K562 (cell line): Measurements from ENCODE around the gene KAT2B. TPM values are rescaled to one million over a fixed set of nuclear protein-coding genes. Genes with fewer than 3 reads are reported as not detected.

Experiments used
- ATAC-seq: fragments of 200-7000 bp; cut with Tn5 transposase; 3 replicates; pipeline ENCODE4 v1.9.1; 2020; ENCODE audit warnings: moderate library complexity
- BruUV-seq: library from RNA; stranded (reverse); fragments of 400-500 nt; replicated peaks from 2 replicates; lab custom pipeline; 2021; lab: Mats Ljungman, UMichigan
- CTCF ChIA-PET: fragments of 300-600 bp; formaldehyde crosslinking; extraction: SDS; loops from one replicate; lab custom pipeline; 2021; ENCODE audit warnings: low intra/inter-chr PET ratio; lab: Yijun Ruan, JAX
- POLR2A ChIA-PET: fragments of 300-600, 350-650 bp; sonication (Branson Sonifier 250); formaldehyde crosslinking; extraction: SDS; loops from one replicate; lab custom pipeline; 2021; ENCODE audit warnings: antibody characterized with exemption, inconsistent platforms; lab: Yijun Ruan, JAX
- DNase-seq, 4 experiments: peaks; one replicate each; pipeline versions ENCODE4 v3.0.0 to v3.0.0-alpha.2; 2011 to 2018; ENCODE audit warnings: low spot score in 3 of 4, mixed read lengths in 3 of 4; ENCODE audit errors: extremely low read depth in 1 of 4
- FAIRE-seq: peaks from 2 replicates; lab custom pipeline; 2011; peaks lifted over from hg19 to GRCh38; lab: Jason Lieb, UNC
- H2AFZ ChIP-seq: 2 replicates; pipeline ENCODE4 v1.6.0; 2011; ENCODE audit warnings: low read depth, low read length, control low read depth, inconsistent platforms
- H3K27ac ChIP-seq: fragments of 200-600 bp; 3 replicates; pipeline ENCODE4 v1.8.0; 2011; ENCODE audit warnings: low read depth, mild to moderate bottlenecking, control low read depth, inconsistent platforms, low read length, moderate library complexity, mixed read lengths; ENCODE audit errors: extremely low read depth
- H3K27me3 ChIP-seq, 2 experiments: fragments of 300-600 bp in 1 of 2; 2 replicates in 1 of 2; 3 replicates in 1 of 2; pipeline versions ENCODE4 v1.6.0 to v1.8.0; 2011; ENCODE audit warnings: inconsistent platforms in 2 of 2, low read length in 2 of 2, mild to moderate bottlenecking in 1 of 2, mixed read lengths in 1 of 2, moderate library complexity in 1 of 2; ENCODE audit not compliant: control insufficient read depth in 2 of 2, insufficient read depth in 2 of 2
- H3K36me3 ChIP-seq: fragments of 300-600 bp; 3 replicates; pipeline ENCODE4 v1.8.0; 2011; ENCODE audit warnings: mild to moderate bottlenecking, low read length, inconsistent platforms; ENCODE audit not compliant: control insufficient read depth, insufficient read depth
- H3K4me1 ChIP-seq, 2 experiments: fragments of 200-600 bp in 1 of 2; replicated peaks in 1 of 2; 2 replicates in 1 of 2; 3 replicates in 1 of 2; pipeline versions ENCODE4 v1.5.1 to v1.8.0; 2011; ENCODE audit warnings: inconsistent platforms in 2 of 2, low read length in 2 of 2, mild to moderate bottlenecking in 1 of 2, mixed read lengths in 1 of 2, moderate library complexity in 1 of 2; ENCODE audit not compliant: control insufficient read depth in 2 of 2, insufficient read depth in 2 of 2
- H3K4me2 ChIP-seq: 2 replicates; pipeline ENCODE4 v1.6.1; 2011; ENCODE audit warnings: low read length, control low read depth, inconsistent platforms, mixed read lengths; ENCODE audit not compliant: insufficient read depth
- H3K4me3 ChIP-seq: fragments of 200-600 bp; sonication (generic), shearing (Covaris generic); 2 replicates; pipeline ENCODE4 v1.5.1; 2016; ENCODE audit warnings: control low read depth, inconsistent platforms
- H3K79me2 ChIP-seq: fragments of 200-600 bp; 3 replicates; pipeline ENCODE4 v1.8.0; 2011; ENCODE audit warnings: low read length, inconsistent platforms; ENCODE audit not compliant: control insufficient read depth, insufficient read depth
- H3K9ac ChIP-seq, 2 experiments: 2 replicates each; pipeline versions ENCODE4 v1.6.0 to v1.6.1; 2011; ENCODE audit warnings: low read depth in 2 of 2, low read length in 2 of 2, control low read depth in 1 of 2, inconsistent platforms in 1 of 2, mild to moderate bottlenecking in 1 of 2, mixed read lengths in 1 of 2; ENCODE audit not compliant: insufficient read depth in 1 of 2
- H3K9me1 ChIP-seq: one replicate; pipeline ENCODE4 v1.6.0; 2011; ENCODE audit warnings: inconsistent platforms, mild to moderate bottlenecking, low read length, moderate library complexity; ENCODE audit not compliant: control insufficient read depth, insufficient read depth
- H3K9me3 ChIP-seq: replicated peaks from 2 replicates; pipeline ENCODE4 v1.5.1; 2011; ENCODE audit warnings: low read depth, low read length, inconsistent platforms; ENCODE audit not compliant: control insufficient read depth, insufficient read depth
- H4K20me1 ChIP-seq: replicated peaks from 2 replicates; pipeline ENCODE4 v1.6.1; 2011; ENCODE audit warnings: low read length, inconsistent platforms, mixed read lengths; ENCODE audit not compliant: control insufficient read depth, insufficient read depth
- AFF1 ChIP-seq, 2 experiments: fragments of 450-650 bp; IDR thresholded peaks; 2 replicates each; pipeline ENCODE4 v1.6.1; 2018; ENCODE audit warnings: mild to moderate bottlenecking in 2 of 2, low read depth in 1 of 2; ENCODE audit not compliant: partially characterized antibody in 2 of 2
- TAF7 ChIP-seq: fragments of 450-650 bp; IDR thresholded peaks from 2 replicates; pipeline ENCODE4 v1.6.1; 2016; ENCODE audit warnings: missing genetic modification characterization, missing compliant biosample characterization
- ZFPM2 ChIP-seq: fragments of 250-450 bp; sonication (Bioruptor Pico); IDR thresholded peaks from 2 replicates; pipeline ENCODE4 v1.5.1; 2022; ENCODE audit warnings: mild to moderate bottlenecking
- WGBS: fragments of 100-300 bp; shearing (Covaris generic); methylation state at CpG from one replicate; pipeline ENCODE4 v1.1.6; 2016; ENCODE audit warnings: low coverage, mixed read lengths; ENCODE audit not compliant: insufficient coverage; ENCODE audit errors: missing lambda C conversion rate; 5-methylcytosine and 5-hydroxymethylcytosine counted together
- in situ Hi-C: fragments of 300-500 bp; cut with MboI; formaldehyde crosslinking; loops from 4 replicates; pipeline ENCODE4 v1.15.0; 2018; ENCODE audit warnings: inconsistent platforms, mixed read lengths
- intact Hi-C: fragments of 100-400 bp; cut with micrococcal nuclease; formaldehyde crosslinking; loops from 2 replicates; pipeline ENCODE4 v1.14.2; 2022
- polyA plus RNA-seq, 8 experiments: library from polyadenylated mRNA; depleted of rRNA in 4 of 8; stranded (reverse) in 5 of 8; unstranded in 3 of 8; fragments of >200 nt; fragmentation: Nextera tagmentation in 2 of 8; fragmentation: Illumina TruSeq in 1 of 8; extraction: Ambion mirVana in 2 of 8; extraction: Trizol in 1 of 8; gene quantifications; 2 replicates each; pipeline versions ENCODE4 v1.2.1 to v1.2.3, GENCODE V29; 2011 to 2014; ENCODE audit warnings: inconsistent platforms in 1 of 8, missing spikeins in 1 of 8
- total RNA-seq, 7 experiments: library from RNA; depleted of rRNA in 6 of 7; stranded (reverse); fragments of >200 nt in 6 of 7; fragmentation: Illumina TruSeq in 2 of 7; extraction: Trizol in 2 of 7; gene quantifications; 2 replicates each; pipeline versions ENCODE4 v1.2.1 to v1.2.3, GENCODE V29; 2011 to 2021; ENCODE audit warnings: low replicate concordance in 1 of 7

KAT2B gene
- total and polyA plus RNA-seq, 9 of the 15 experiments (the other 6 are each of a cell fraction or from before 2014, with no cell fraction given) = 3.3 to 14.9 (median 12.2) TPM

GRCh38 chr3:20181276-20181675, 141.0 kb downstream of the KAT2B start (continued):
- TF ChIP-seq TAF7 = no peak
- TF ChIP-seq, all 486 proteins: peak for 0

GRCh38 chr3:20182206-20182605, 142.0 kb downstream of the KAT2B start:
- in situ Hi-C loops (no loop called here), intact Hi-C loops (no loop called here)
- H3K36me3 ChIP-seq = peaks cover 60% of the 10 kb centered on the region
- TF ChIP-seq ZFPM2 (no peak), AFF1 (IDR thresholded peaks at IDR 0.05; ENCODE audit: low read depth in 1 of 2, partially characterized antibody in 2 of 2) (no peak)
- no peak overlapping the region for H3K27ac ChIP-seq
- H3K27me3 ChIP-seq = no peaks in the 10 kb centered on the region
- ChIA-PET CTCF (no interaction called here), POLR2A (interaction anchor here (3.3 kb wide), 1 partner anchor 12 kb away, joined by 15 read pairs; no protein-coding TSS in a partner anchor)
- BruUV-seq = no TSS peak
- H3K79me2 ChIP-seq = peaks cover 35% of the 10 kb centered on the region
- no peak for DNase-seq
- H3K4me3 ChIP-seq = no peak overlapping the region
- no peak for ATAC-seq
- no peak overlapping the region for H3K9ac ChIP-seq
- no peaks in the 10 kb centered on the region for H4K20me1 ChIP-seq
- no peak overlapping the region for H3K4me2 ChIP-seq
- no peaks in the 10 kb centered on the region for H3K9me1 ChIP-seq
- no peaks in the 10 kb centered on the region for H3K9me3 ChIP-seq
- H3K4me1 ChIP-seq = peaks cover 0 to 2% of the 10 kb centered on the region in 2 experiments; a peak in 2 of 5 replicates
- no peak for FAIRE-seq
- WGBS = 98% methylated on average over 4 of the region's 4 CpGs
- H2AFZ ChIP-seq = no peak overlapping the region
